K562 (cell line): ENCODE data around the gene CTNNA3. TPM values are rescaled to one million over a fixed set of nuclear protein-coding genes. Genes with fewer than 3 reads are reported as not detected.

ENCODE experiments used
- ATAC-seq: fragments of 200-7000 bp; cut with Tn5 transposase; 3 replicates; pipeline ENCODE4 v1.9.1; 2020; ENCODE audit warnings: moderate library complexity
- BruUV-seq: library from RNA; stranded (reverse); fragments of 400-500 nt; replicated peaks from 2 replicates; lab custom pipeline; 2021; lab: Mats Ljungman, UMichigan
- CTCF ChIA-PET: fragments of 300-600 bp; formaldehyde crosslinking; extraction: SDS; loops from one replicate; lab custom pipeline; 2021; ENCODE audit warnings: low intra/inter-chr PET ratio; lab: Yijun Ruan, JAX
- POLR2A ChIA-PET: fragments of 300-600, 350-650 bp; sonication (Branson Sonifier 250); formaldehyde crosslinking; extraction: SDS; loops from one replicate; lab custom pipeline; 2021; ENCODE audit warnings: antibody characterized with exemption, inconsistent platforms; lab: Yijun Ruan, JAX
- DNase-seq, 4 experiments: peaks; one replicate each; pipeline versions ENCODE4 v3.0.0 to v3.0.0-alpha.2; 2011 to 2018; ENCODE audit warnings: low spot score in 3 of 4, mixed read lengths in 3 of 4; ENCODE audit errors: extremely low read depth in 1 of 4
- FAIRE-seq: peaks from 2 replicates; lab custom pipeline; 2011; peaks lifted over from hg19 to GRCh38; lab: Jason Lieb, UNC
- H2AFZ ChIP-seq: 2 replicates; pipeline ENCODE4 v1.6.0; 2011; ENCODE audit warnings: low read depth, low read length, control low read depth, inconsistent platforms
- H3K27ac ChIP-seq: fragments of 200-600 bp; 3 replicates; pipeline ENCODE4 v1.8.0; 2011; ENCODE audit warnings: low read depth, mild to moderate bottlenecking, control low read depth, inconsistent platforms, low read length, moderate library complexity, mixed read lengths; ENCODE audit errors: extremely low read depth
- H3K27me3 ChIP-seq, 2 experiments: fragments of 300-600 bp in 1 of 2; 2 replicates in 1 of 2; 3 replicates in 1 of 2; pipeline versions ENCODE4 v1.6.0 to v1.8.0; 2011; ENCODE audit warnings: inconsistent platforms in 2 of 2, low read length in 2 of 2, mild to moderate bottlenecking in 1 of 2, mixed read lengths in 1 of 2, moderate library complexity in 1 of 2; ENCODE audit not compliant: control insufficient read depth in 2 of 2, insufficient read depth in 2 of 2
- H3K36me3 ChIP-seq: fragments of 300-600 bp; 3 replicates; pipeline ENCODE4 v1.8.0; 2011; ENCODE audit warnings: mild to moderate bottlenecking, low read length, inconsistent platforms; ENCODE audit not compliant: control insufficient read depth, insufficient read depth
- H3K4me1 ChIP-seq, 2 experiments: fragments of 200-600 bp in 1 of 2; replicated peaks in 1 of 2; 2 replicates in 1 of 2; 3 replicates in 1 of 2; pipeline versions ENCODE4 v1.5.1 to v1.8.0; 2011; ENCODE audit warnings: inconsistent platforms in 2 of 2, low read length in 2 of 2, mild to moderate bottlenecking in 1 of 2, mixed read lengths in 1 of 2, moderate library complexity in 1 of 2; ENCODE audit not compliant: control insufficient read depth in 2 of 2, insufficient read depth in 2 of 2
- H3K4me2 ChIP-seq: 2 replicates; pipeline ENCODE4 v1.6.1; 2011; ENCODE audit warnings: low read length, control low read depth, inconsistent platforms, mixed read lengths; ENCODE audit not compliant: insufficient read depth
- H3K4me3 ChIP-seq: fragments of 200-600 bp; sonication (generic), shearing (Covaris generic); 2 replicates; pipeline ENCODE4 v1.5.1; 2016; ENCODE audit warnings: control low read depth, inconsistent platforms
- H3K79me2 ChIP-seq: fragments of 200-600 bp; 3 replicates; pipeline ENCODE4 v1.8.0; 2011; ENCODE audit warnings: low read length, inconsistent platforms; ENCODE audit not compliant: control insufficient read depth, insufficient read depth
- H3K9ac ChIP-seq, 2 experiments: 2 replicates each; pipeline versions ENCODE4 v1.6.0 to v1.6.1; 2011; ENCODE audit warnings: low read depth in 2 of 2, low read length in 2 of 2, control low read depth in 1 of 2, inconsistent platforms in 1 of 2, mild to moderate bottlenecking in 1 of 2, mixed read lengths in 1 of 2; ENCODE audit not compliant: insufficient read depth in 1 of 2
- H3K9me1 ChIP-seq: one replicate; pipeline ENCODE4 v1.6.0; 2011; ENCODE audit warnings: inconsistent platforms, mild to moderate bottlenecking, low read length, moderate library complexity; ENCODE audit not compliant: control insufficient read depth, insufficient read depth
- H3K9me3 ChIP-seq: replicated peaks from 2 replicates; pipeline ENCODE4 v1.5.1; 2011; ENCODE audit warnings: low read depth, low read length, inconsistent platforms; ENCODE audit not compliant: control insufficient read depth, insufficient read depth
- H4K20me1 ChIP-seq: replicated peaks from 2 replicates; pipeline ENCODE4 v1.6.1; 2011; ENCODE audit warnings: low read length, inconsistent platforms, mixed read lengths; ENCODE audit not compliant: control insufficient read depth, insufficient read depth
- ASH1L ChIP-seq: fragments of 450-650 bp; IDR thresholded peaks from 2 replicates; pipeline ENCODE4 v1.6.1; 2018; ENCODE audit warnings: borderline replicate concordance, mild to moderate bottlenecking, low read depth; ENCODE audit not compliant: partially characterized antibody
- PTBP1 ChIP-seq: fragments of 200-400 bp; formaldehyde crosslinking; IDR thresholded peaks from 2 replicates; pipeline ENCODE4 v1.6.1; 2017; ENCODE audit warnings: low read depth, low read length
- REST ChIP-seq, 2 experiments: fragments of 450-650 bp; formaldehyde crosslinking in 1 of 2; IDR thresholded peaks; 2 replicates each; pipeline versions ENCODE4 v1.4.0 to v1.6.1; 2014 to 2020; ENCODE audit warnings: mild to moderate bottlenecking in 2 of 2, borderline replicate concordance in 1 of 2, low read depth in 1 of 2
- SNIP1 ChIP-seq: fragments of 450-650 bp; IDR thresholded peaks from 2 replicates; pipeline ENCODE4 v1.7.1; 2017; ENCODE audit warnings: low read depth, mild to moderate bottlenecking
- TCF7L2 ChIP-seq: fragments of 150-350 bp; IDR thresholded peaks from 2 replicates; pipeline ENCODE4 v1.6.1; 2016; ENCODE audit warnings: low read depth, mild to moderate bottlenecking, low read length, moderate library complexity
- U2AF2 ChIP-seq: fragments of 200-400 bp; formaldehyde crosslinking; optimal IDR thresholded peaks from 2 replicates; pipeline ENCODE3; 2017; ENCODE audit warnings: low read depth, mild to moderate bottlenecking, low read length
- ZBED1 ChIP-seq: IDR thresholded peaks from 2 replicates; pipeline ENCODE4 v1.6.1; 2014
- ZNF395 ChIP-seq: fragments of 200-800 bp; sonication (Bioruptor generic); IDR thresholded peaks from 2 replicates; pipeline ENCODE4 v1.6.1; 2017; ENCODE audit warnings: missing genetic modification characterization, missing compliant biosample characterization
- ZNF589 ChIP-seq: fragments of 200-800 bp; sonication (Bioruptor generic); IDR thresholded peaks from 2 replicates; pipeline ENCODE4 v1.6.1; 2016; ENCODE audit warnings: low read depth, missing genetic modification characterization, missing compliant biosample characterization
- in situ Hi-C: fragments of 300-500 bp; cut with MboI; formaldehyde crosslinking; loops from 4 replicates; pipeline ENCODE4 v1.15.0; 2018; ENCODE audit warnings: inconsistent platforms, mixed read lengths
- intact Hi-C: fragments of 100-400 bp; cut with micrococcal nuclease; formaldehyde crosslinking; loops from 2 replicates; pipeline ENCODE4 v1.14.2; 2022
- polyA plus RNA-seq, 8 experiments: library from polyadenylated mRNA; depleted of rRNA in 4 of 8; stranded (reverse) in 5 of 8; unstranded in 3 of 8; fragments of >200 nt; fragmentation: Nextera tagmentation in 2 of 8; fragmentation: Illumina TruSeq in 1 of 8; extraction: Ambion mirVana in 2 of 8; extraction: Trizol in 1 of 8; gene quantifications; 2 replicates each; pipeline versions ENCODE4 v1.2.1 to v1.2.3, GENCODE V29; 2011 to 2014; ENCODE audit warnings: inconsistent platforms in 1 of 8, missing spikeins in 1 of 8
- total RNA-seq, 7 experiments: library from RNA; depleted of rRNA in 6 of 7; stranded (reverse); fragments of >200 nt in 6 of 7; fragmentation: Illumina TruSeq in 2 of 7; extraction: Trizol in 2 of 7; gene quantifications; 2 replicates each; pipeline versions ENCODE4 v1.2.1 to v1.2.3, GENCODE V29; 2011 to 2021; ENCODE audit warnings: low replicate concordance in 1 of 7

The CTNNA3 gene
- total and polyA plus RNA-seq, 9 of the 15 experiments (the other 6 are each of a cell fraction or from before 2014, with no cell fraction given) = 0.04 TPM; not detected in 8

DNA sequence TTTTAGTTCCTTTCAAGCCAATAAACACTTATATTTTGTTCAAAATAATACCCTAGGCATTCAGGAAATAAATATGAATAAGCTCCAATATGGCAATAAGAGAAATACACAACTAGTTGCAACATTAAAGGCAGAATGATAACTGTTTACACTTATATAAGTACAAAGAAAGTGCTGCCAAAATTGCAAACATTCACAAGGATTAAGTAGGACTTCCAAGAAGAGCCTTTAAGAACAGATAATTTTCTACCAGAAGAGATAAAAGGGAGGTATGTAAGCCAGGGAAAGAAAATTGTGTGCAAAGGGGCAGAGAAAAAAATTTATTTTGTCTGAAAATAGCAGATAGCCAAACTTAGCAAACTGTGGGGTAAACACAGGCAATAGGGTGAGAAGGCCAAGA is 83.8 kb downstream of the CTNNA3 start:
- Histone ChIP-seq H4K20me1 (no peaks in the 10 kb centered on the region), H3K9me1 (no peaks in the 10 kb centered on the region), H3K4me3 (no peak overlapping the region), H3K27ac (no peak overlapping the region), H3K9ac (no peak overlapping the region), H3K79me2 (no peaks in the 10 kb centered on the region), H3K27me3 (no peaks in the 10 kb centered on the region), H3K4me2 (no peak overlapping the region), H3K4me1 (no peaks in the 10 kb centered on the region), H3K9me3 (no peaks in the 10 kb centered on the region; the same call in 1 of the 2 replicates), H2AFZ (no peak overlapping the region), H3K36me3 (no peaks in the 10 kb centered on the region)
- CTCF ChIA-PET = no interaction called here
- no TSS peak for BruUV-seq
- intact Hi-C loops (no loop called here), in situ Hi-C loops (no loop called here)
- POLR2A ChIA-PET = no interaction called here
- ATAC-seq = no peak
- DNase-seq = no peak
- no peak for TF ChIP-seq ASH1L
- no peak for TF ChIP-seq ZNF395
- no peak for TF ChIP-seq ZBED1
- no peak for TF ChIP-seq PTBP1
- no peak for TF ChIP-seq TCF7L2
- no peak for TF ChIP-seq SNIP1
- no peak for TF ChIP-seq ZNF589 (CRISPR knock-in tag)
- no peak for TF ChIP-seq REST (IDR thresholded peaks at IDR 0.05; ENCODE audit: borderline replicate concordance)
- no peak for TF ChIP-seq REST (CRISPR knock-in tag; IDR thresholded peaks at IDR 0.05; ENCODE audit: low read depth)
- TF ChIP-seq U2AF2 = no peak
- TF ChIP-seq, all 486 proteins: peak for 0
- no peak for FAIRE-seq
